HEK293 (cell line): Measurements from ENCODE around the gene KSR1.
"Not testable (repeated sequence)": the region's sequence is repeated elsewhere in the genome, so short reads cannot be mapped to it uniquely, and the experiment has no call there.

Experiments
- CTCF ChIA-PET: fragments of 350-600 bp; formaldehyde crosslinking; extraction: SDS; loops from one replicate; lab custom pipeline; 2021; ENCODE audit warnings: antibody characterized with exemption; lab: Yijun Ruan, JAX
- POLR2A ChIA-PET: fragments of 300-600 bp; formaldehyde crosslinking; extraction: SDS; loops from one replicate; lab custom pipeline; 2020; ENCODE audit warnings: antibody characterized with exemption, inconsistent platforms; lab: Yijun Ruan, JAX
- H3K27ac ChIP-seq: fragments of 200-500 bp; sonication (Bioruptor generic); 2 replicates; pipeline ENCODE4 v1.5.1; 2014; ENCODE audit warnings: low read depth, low read length, control low read depth, inconsistent platforms; ENCODE audit errors: extremely low read depth
- H3K36me3 ChIP-seq, 2 experiments: fragments of 200-500 bp in 1 of 2; sonication (Bioruptor generic) in 1 of 2; 1 replicate in 1 of 2; 2 replicates in 1 of 2; pipeline ENCODE4 v1.5.1; 2014 to 2017; ENCODE audit warnings: inconsistent platforms in 2 of 2, low read length in 2 of 2; ENCODE audit not compliant: control insufficient read depth in 2 of 2, insufficient read depth in 1 of 2
- H3K4me1 ChIP-seq: fragments of 200-500 bp; sonication (Bioruptor generic); 2 replicates; pipeline ENCODE4 v1.5.1; 2014; ENCODE audit warnings: mild to moderate bottlenecking, low read length, inconsistent platforms; ENCODE audit not compliant: control insufficient read depth, insufficient read depth
- H3K4me3 ChIP-seq: 2 replicates; pipeline ENCODE4 v1.5.1; 2011; ENCODE audit warnings: low read depth, mild to moderate bottlenecking, control low read depth, low read length, moderate library complexity
- H3K9me3 ChIP-seq: fragments of 200-500 bp; sonication (Bioruptor generic); 2 replicates; pipeline ENCODE4 v1.5.1; 2014; ENCODE audit warnings: low read depth, low read length, inconsistent platforms; ENCODE audit not compliant: control insufficient read depth, insufficient read depth
- KLF7 ChIP-seq: fragments of 450-650 bp; formaldehyde crosslinking; IDR thresholded peaks from 2 replicates; pipeline ENCODE4 v1.5.1; 2016; ENCODE audit warnings: missing biosample characterization, missing genetic modification characterization, borderline replicate concordance
- KLF8 ChIP-seq: fragments of 450-650 bp; formaldehyde crosslinking; IDR thresholded peaks from 2 replicates; pipeline ENCODE4 v1.5.1; 2016; ENCODE audit warnings: missing biosample characterization, missing genetic modification characterization
- PRDM6 ChIP-seq: fragments of 450-650 bp; formaldehyde crosslinking; IDR thresholded peaks from 2 replicates; pipeline ENCODE4 v1.5.1; 2017; ENCODE audit warnings: missing biosample characterization, missing genetic modification characterization
- SCRT2 ChIP-seq: fragments of 450-650 bp; formaldehyde crosslinking; IDR thresholded peaks from 2 replicates; pipeline ENCODE4 v1.5.1; 2016; ENCODE audit warnings: missing biosample characterization, missing genetic modification characterization
- SP2 ChIP-seq: fragments of 450-650 bp; formaldehyde crosslinking; IDR thresholded peaks from 2 replicates; pipeline ENCODE4 v1.5.1; 2016; ENCODE audit warnings: missing biosample characterization, missing genetic modification characterization
- ZBTB20 ChIP-seq: fragments of 450-650 bp; formaldehyde crosslinking; IDR thresholded peaks from 2 replicates; pipeline ENCODE4 v1.5.1; 2016; ENCODE audit warnings: missing biosample characterization, missing genetic modification characterization
- ZBTB44 ChIP-seq: fragments of 450-650 bp; IDR thresholded peaks from 2 replicates; pipeline ENCODE4 v1.5.1; 2018; ENCODE audit warnings: missing biosample characterization, mild to moderate bottlenecking, missing genetic modification characterization
- ZBTB8A ChIP-seq: fragments of 450-650 bp; formaldehyde crosslinking; IDR thresholded peaks from 2 replicates; pipeline ENCODE4 v1.5.1; 2016; ENCODE audit warnings: missing biosample characterization, missing genetic modification characterization
- ZFP41 ChIP-seq: fragments of 450-650 bp; formaldehyde crosslinking; IDR thresholded peaks from 2 replicates; pipeline ENCODE4 v1.5.1; 2016; ENCODE audit warnings: missing biosample characterization, missing genetic modification characterization, borderline replicate concordance
- ZNF146 ChIP-seq: fragments of 450-650 bp; formaldehyde crosslinking; IDR thresholded peaks from 2 replicates; pipeline ENCODE4 v1.5.1; 2016; ENCODE audit warnings: missing biosample characterization, missing genetic modification characterization
- ZNF23 ChIP-seq: fragments of 450-650 bp; formaldehyde crosslinking; IDR thresholded peaks from 2 replicates; pipeline ENCODE4 v1.5.1; 2016; ENCODE audit warnings: missing biosample characterization, missing genetic modification characterization, borderline replicate concordance
- ZNF239 ChIP-seq: fragments of 450-650 bp; formaldehyde crosslinking; IDR thresholded peaks from 2 replicates; pipeline ENCODE4 v1.5.1; 2016; ENCODE audit warnings: missing biosample characterization, missing genetic modification characterization
- ZNF366 ChIP-seq: fragments of 450-650 bp; formaldehyde crosslinking; conservative IDR thresholded peaks from 2 replicates; pipeline ENCODE4 v1.5.1; 2016; ENCODE audit warnings: missing biosample characterization, missing genetic modification characterization
- ZNF391 ChIP-seq: fragments of 450-650 bp; formaldehyde crosslinking; IDR thresholded peaks from 2 replicates; pipeline ENCODE4 v1.5.1; 2016; ENCODE audit warnings: low read depth, missing biosample characterization, missing genetic modification characterization, borderline replicate concordance
- ZNF529 ChIP-seq: fragments of 450-650 bp; formaldehyde crosslinking; IDR thresholded peaks from 2 replicates; pipeline ENCODE4 v1.5.1; 2017; ENCODE audit warnings: missing genetic modification characterization, missing biosample characterization; ENCODE audit not compliant: insufficient replicate concordance
- ZNF624 ChIP-seq: fragments of 450-650 bp; formaldehyde crosslinking; IDR thresholded peaks from 2 replicates; pipeline ENCODE4 v1.5.1; 2017; ENCODE audit warnings: missing biosample characterization, missing genetic modification characterization
- ZNF639 ChIP-seq: fragments of 450-650 bp; formaldehyde crosslinking; IDR thresholded peaks from 2 replicates; pipeline ENCODE4 v1.5.1; 2016; ENCODE audit warnings: missing biosample characterization, missing genetic modification characterization
- ZNF664 ChIP-seq: fragments of 450-650 bp; formaldehyde crosslinking; IDR thresholded peaks from 2 replicates; pipeline ENCODE4 v1.5.1; 2016; ENCODE audit warnings: missing biosample characterization, missing genetic modification characterization
- TF ChIP-seq, protein P1 (sequence below): fragments of 450-650 bp; formaldehyde crosslinking; IDR thresholded peaks from 2 replicates; pipeline ENCODE4 v1.5.1; 2016; ENCODE audit warnings: missing biosample characterization, missing genetic modification characterization
- TF ChIP-seq, protein P2 (sequence below): fragments of 450-650 bp; formaldehyde crosslinking; IDR thresholded peaks from 2 replicates; pipeline ENCODE4 v1.5.1; 2016; ENCODE audit warnings: missing biosample characterization, missing genetic modification characterization

The KSR1 gene

GRCh38 chr17:27464431-27464830 is 8.2 kb downstream of the KSR1 start (continued):
- TF ChIP-seq SCRT2 (tag by site-specific recombination), result peak; percentile 44; the same call in 1 of the 2 replicates

- TF ChIP-seq ZNF239, result peak; percentile 83; the same call in 1 of the 2 replicates
- H3K36me3 ChIP-seq, H3K4me3 ChIP-seq, H3K9me3 ChIP-seq, H3K27ac ChIP-seq, H3K4me1 ChIP-seq, POLR2A ChIA-PET: not testable (repeated sequence)
- CTCF ChIA-PET, result interaction anchor here (0.5 to 1.6 kb wide), 3 partner anchors 8 to 133 kb away, joined by 3 to 6 read pairs (median 3); no protein-coding TSS in a partner anchor
Measured at GRCh38 chr17:27465875-27466274, 9.6 kb downstream of the KSR1 start.

- POLR2A ChIA-PET, result no interaction called here
- H3K36me3 ChIP-seq, result no peaks in the 10 kb centered on the region
- no peak overlapping the region for H3K27ac ChIP-seq
- H3K4me1 ChIP-seq, result peaks cover 5% of the 10 kb centered on the region
- CTCF ChIA-PET, result interaction anchor here (0.8 to 1.0 kb wide), 2 partner anchors 68 to 127 kb away, joined by 3 read pairs; no protein-coding TSS in a partner anchor
- TF ChIP-seq ZNF624 (tag by site-specific recombination) (no peak), ZNF529 (no peak), ZNF391 (no peak)
- TF ChIP-seq, protein P1, sequence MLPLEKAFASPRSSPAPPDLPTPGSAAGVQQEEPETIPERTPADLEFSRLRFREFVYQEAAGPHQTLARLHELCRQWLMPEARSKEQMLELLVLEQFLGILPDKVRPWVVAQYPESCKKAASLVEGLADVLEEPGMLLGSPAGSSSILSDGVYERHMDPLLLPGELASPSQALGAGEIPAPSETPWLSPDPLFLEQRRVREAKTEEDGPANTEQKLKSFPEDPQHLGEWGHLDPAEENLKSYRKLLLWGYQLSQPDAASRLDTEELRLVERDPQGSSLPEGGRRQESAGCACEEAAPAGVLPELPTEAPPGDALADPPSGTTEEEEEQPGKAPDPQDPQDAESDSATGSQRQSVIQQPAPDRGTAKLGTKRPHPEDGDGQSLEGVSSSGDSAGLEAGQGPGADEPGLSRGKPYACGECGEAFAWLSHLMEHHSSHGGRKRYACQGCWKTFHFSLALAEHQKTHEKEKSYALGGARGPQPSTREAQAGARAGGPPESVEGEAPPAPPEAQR (tag by site-specific recombination), result no peak
- H3K4me3 ChIP-seq, result no peak overlapping the region
- H3K9me3 ChIP-seq, result no peaks in the 10 kb centered on the region
Measured at GRCh38 chr17:27466376-27466742, 10.1 kb downstream of the KSR1 start.

GRCh38 chr17:27466743-27467375 is 10.6 kb downstream of the KSR1 start:
- POLR2A ChIA-PET, result no interaction called here
- TF ChIP-seq KLF8 (tag by site-specific recombination) (no peak), KLF7 (tag by site-specific recombination) (no peak), ZBTB8A (tag by site-specific recombination) (no peak), SP2 (tag by site-specific recombination) (no peak), PRDM6 (tag by site-specific recombination) (no peak), ZNF146 (no peak), ZNF366 (no peak), ZBTB20 (tag by site-specific recombination) (no peak), ZFP41 (no peak), ZNF23 (no peak), ZNF639 (tag by site-specific recombination) (no peak), ZNF664 (no peak), ZBTB44 (no peak)
- TF ChIP-seq, protein P2, sequence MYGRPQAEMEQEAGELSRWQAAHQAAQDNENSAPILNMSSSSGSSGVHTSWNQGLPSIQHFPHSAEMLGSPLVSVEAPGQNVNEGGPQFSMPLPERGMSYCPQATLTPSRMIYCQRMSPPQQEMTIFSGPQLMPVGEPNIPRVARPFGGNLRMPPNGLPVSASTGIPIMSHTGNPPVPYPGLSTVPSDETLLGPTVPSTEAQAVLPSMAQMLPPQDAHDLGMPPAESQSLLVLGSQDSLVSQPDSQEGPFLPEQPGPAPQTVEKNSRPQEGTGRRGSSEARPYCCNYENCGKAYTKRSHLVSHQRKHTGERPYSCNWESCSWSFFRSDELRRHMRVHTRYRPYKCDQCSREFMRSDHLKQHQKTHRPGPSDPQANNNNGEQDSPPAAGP (tag by site-specific recombination), result no peak

More at GRCh38 chr17:27466743-27467375, 10.6 kb downstream of the KSR1 start:
- no peaks in the 10 kb centered on the region for H3K36me3 ChIP-seq
- H3K9me3 ChIP-seq, result no peaks in the 10 kb centered on the region
- H3K27ac ChIP-seq, result no peak overlapping the region
- CTCF ChIA-PET, result interaction anchor here (0.8 to 1.0 kb wide), 2 partner anchors 67 to 126 kb away, joined by 3 read pairs; no protein-coding TSS in a partner anchor
- H3K4me3 ChIP-seq, result no peak overlapping the region
- peaks cover 4% of the 10 kb centered on the region for H3K4me1 ChIP-seq
